Sigmoid colon (tissue), 4 donors: ENCODE results near the gene FRAS1.

Experiments
- CTCF ChIP-seq, 4 experiments: fragments of 450-650 bp in 3 of 4; fragments of 200-600 bp in 1 of 4; IDR thresholded peaks; one replicate each; pipeline ENCODE4 v1.5.1; 2016 to 2019; ENCODE audit warnings: antibody characterized with exemption in 4 of 4, mild to moderate bottlenecking in 3 of 4, moderate library complexity in 2 of 4
- EP300 ChIP-seq, 4 donors: sonication (generic); formaldehyde crosslinking; IDR thresholded peaks; one replicate each; pipeline ENCODE4 v1.6.1; 2017; ENCODE audit warnings: antibody characterized with exemption in 4 of 4
- POLR2A ChIP-seq, 2 donors: fragments of 450-650 bp; IDR thresholded peaks; one replicate each; pipeline ENCODE4 v1.6.1; 2016; ENCODE audit warnings: antibody characterized with exemption in 2 of 2, mild to moderate bottlenecking in 2 of 2, moderate library complexity in 2 of 2
- POLR2AphosphoS5 ChIP-seq, 4 donors: sonication (generic); formaldehyde crosslinking; IDR thresholded peaks; one replicate each; pipeline ENCODE4 v1.6.1; 2017; ENCODE audit warnings: antibody characterized with exemption in 4 of 4

- TF ChIP-seq CTCF (IDR thresholded peaks at IDR 0.05) (no peak), POLR2A (IDR thresholded peaks at IDR 0.05) (no peak), EP300 (IDR thresholded peaks at IDR 0.05) (no peak), POLR2AphosphoS5 (IDR thresholded peaks at IDR 0.05) (no peak)
These were observed 382.2 kb downstream of the FRAS1 start for GRCh38 chr4:78439328-78439727.
